HG03378 (cell line): ENCODE results near the gene PABPN1L.

Experiments used
- ATAC-seq: cut with Tn5 transposase; IDR thresholded peaks from one replicate; pipeline ENCODE4 v1.9.1; 2021; ENCODE audit warnings: mild to moderate bottlenecking, moderate library complexity; ENCODE audit not compliant: unreplicated experiment

Gene PABPN1L, protein sequence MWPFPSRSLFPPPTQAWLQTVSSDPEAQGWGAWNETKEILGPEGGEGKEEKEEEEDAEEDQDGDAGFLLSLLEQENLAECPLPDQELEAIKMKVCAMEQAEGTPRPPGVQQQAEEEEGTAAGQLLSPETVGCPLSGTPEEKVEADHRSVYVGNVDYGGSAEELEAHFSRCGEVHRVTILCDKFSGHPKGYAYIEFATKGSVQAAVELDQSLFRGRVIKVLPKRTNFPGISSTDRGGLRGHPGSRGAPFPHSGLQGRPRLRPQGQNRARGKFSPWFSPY

DNA sequence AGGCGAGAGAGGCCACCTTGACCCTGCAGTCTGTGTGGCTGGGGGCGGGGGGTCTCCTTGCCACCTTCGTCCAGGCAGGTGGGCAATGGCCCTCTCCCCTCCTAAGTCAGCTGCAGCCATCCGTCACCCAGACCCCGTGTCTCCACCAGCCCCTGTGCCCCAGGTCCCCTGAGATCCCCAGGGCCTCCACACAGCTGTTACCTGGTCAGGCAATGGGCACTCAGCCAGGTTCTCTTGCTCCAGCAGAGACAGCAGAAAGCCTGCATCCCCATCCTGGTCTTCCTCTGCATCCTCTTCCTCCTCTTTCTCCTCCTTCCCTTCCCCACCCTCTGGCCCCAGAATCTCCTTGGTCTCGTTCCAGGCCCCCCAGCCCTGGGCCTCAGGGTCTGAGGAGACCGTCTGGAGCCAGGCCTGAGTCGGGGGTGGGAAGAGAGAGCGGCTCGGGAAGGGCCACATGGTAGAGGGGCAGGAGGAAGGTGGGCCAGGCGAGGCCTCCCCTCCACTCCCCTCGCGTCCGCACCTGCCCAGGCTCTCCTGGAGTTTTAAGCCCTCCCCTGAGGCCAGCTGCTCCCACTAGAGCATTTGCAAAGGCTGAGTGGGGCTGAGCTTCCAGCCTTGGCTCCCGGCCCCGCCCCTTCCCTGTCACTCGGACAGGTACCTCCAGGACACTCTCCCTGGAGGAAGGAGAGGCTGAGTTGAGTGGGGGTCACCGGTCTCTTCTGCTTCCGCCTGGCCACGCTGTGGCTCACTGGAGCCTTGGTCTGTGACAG lies at the start of gene PABPN1L:
Gene PABPN1L, minus strand, starts transcription at position 510 of the 770 bp plus-strand sequence. Its CDS starts 54 bp downstream, at position 456.
- ATAC-seq = no peak

DNA sequence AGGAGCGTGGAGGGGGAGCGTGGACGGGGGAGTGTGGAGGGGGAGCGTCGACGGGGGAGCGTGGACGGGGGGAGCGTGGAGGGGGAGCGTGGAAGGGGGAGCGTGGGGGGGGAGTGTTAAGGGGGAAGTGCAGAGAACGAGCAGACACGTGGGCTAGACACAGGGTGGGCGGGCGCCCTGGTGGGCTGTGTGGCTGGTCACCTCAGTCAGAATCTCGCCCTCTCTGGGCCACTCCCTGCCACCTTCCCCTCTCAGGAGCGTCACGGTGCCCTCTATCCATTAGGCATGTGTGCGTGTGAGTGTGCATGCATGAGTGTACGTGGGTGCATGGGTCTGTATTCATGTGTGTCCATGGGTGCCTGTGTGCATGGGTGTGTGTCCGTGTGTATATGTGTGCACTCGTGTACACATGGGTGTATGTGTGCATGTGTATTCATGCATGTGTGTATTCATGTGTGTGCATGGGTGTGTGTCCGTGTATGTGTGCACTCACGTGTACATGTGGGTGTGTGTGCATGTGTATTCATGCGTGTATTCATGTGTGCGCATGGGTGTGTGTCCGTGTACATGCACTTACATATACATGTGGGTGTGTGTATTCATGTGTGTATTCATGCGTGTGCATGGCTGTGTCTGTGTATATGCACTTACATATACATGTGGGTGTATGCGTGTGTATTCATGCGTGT lies 49.3 kb upstream of the PABPN1L start:
- no peak for ATAC-seq

DNA sequence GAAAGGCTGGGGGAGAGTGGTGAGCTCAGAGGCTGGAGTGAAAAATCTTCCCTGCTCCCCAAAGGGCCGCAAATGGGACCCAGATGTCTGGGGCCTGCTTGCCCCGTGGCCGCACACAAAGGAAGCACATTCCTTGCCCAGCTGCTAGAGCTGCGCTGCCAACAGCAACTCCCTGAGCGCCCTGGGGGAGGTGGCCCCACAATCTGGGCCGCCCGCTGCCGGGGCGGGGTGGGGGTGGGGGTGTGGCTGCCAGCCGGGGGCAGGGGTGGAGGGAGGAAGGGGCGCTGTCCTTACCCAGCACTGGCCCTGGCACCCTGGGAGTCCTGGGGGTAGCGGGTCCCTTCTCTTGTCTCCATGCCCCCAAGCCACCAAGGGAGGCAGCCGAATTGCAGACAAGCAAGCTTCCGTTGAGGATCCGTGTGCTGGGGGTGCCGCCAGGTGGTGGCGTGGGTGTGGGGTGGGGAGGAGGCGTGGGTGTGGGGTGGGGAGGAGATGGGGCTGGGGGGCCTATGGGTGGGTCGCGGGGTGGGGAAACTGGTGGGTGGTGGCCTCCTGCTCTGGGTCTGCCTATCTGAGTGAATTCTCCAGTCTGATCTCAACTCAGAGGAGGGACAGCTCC lies 48.4 kb upstream of the PABPN1L start:
- no peak for ATAC-seq

DNA sequence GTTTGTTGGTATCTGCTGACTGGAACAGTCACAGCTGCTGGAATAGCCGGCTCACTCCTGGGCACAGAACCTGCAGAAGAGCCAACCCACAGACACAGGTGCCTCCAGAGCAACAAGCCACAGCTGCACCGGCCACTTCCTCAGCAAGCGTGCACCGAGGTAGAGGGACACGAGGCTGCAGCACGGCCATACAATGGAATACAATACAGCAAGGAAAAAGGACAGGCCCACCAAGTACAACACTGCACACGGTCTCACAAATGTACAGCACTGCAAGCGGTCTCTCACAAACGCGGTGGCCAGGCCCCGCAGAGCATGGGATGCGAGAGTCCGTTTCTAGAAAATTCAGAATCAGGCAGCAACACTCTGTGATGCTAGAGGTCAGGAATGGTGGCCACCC lies 47.4 kb upstream of the PABPN1L start:
- no peak for ATAC-seq

DNA sequence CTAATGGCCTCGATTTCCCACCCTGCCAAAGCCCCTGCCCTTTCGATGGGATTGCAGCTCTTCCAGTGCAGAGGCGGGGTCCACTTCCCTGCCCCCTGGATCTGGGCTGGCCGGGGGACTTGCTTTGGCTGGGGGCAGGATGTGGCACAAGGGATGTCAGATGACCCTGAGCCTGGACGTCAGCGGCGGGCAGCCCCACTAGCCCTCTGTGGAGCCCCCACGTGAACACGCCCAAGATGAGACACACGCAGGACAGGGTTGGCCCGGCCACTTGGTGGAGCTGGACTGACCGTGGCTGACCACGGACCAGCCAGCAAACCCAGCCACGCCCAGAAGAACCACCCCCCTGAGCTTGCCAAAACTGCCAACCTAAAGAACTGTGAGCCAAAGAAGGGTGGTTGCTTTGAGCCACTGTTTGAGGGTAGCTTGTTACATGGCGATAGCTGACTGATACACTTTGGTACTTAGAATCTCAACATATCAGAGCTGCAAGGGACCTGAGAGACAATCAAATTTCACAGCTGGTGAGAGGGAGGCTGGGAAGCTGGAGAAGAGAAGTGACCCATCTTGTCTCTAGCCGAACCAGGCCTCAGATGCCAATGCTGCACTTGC lies 46.6 kb upstream of the PABPN1L start:
- ATAC-seq = no peak

DNA sequence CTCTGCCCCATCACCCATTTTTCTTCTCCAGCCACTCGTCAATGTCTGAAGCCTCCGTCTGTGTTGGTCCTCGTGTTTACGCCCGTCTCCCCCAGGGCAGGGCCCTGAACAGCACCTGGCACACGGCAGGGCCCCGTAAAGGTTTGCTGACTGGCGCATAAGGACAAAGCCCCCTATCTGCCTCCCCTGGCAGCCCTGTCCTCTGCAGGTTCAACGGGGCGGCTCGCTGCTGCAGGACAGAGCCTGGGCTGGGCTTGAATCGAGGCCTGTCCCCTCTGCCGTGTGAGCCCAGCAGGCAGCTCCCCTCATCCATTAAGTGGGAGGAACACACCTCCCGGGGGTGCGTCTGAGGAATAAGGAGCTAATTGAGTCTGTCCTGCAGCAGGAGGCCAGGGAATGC lies 46.1 kb upstream of the PABPN1L start:
- no peak for ATAC-seq

DNA sequence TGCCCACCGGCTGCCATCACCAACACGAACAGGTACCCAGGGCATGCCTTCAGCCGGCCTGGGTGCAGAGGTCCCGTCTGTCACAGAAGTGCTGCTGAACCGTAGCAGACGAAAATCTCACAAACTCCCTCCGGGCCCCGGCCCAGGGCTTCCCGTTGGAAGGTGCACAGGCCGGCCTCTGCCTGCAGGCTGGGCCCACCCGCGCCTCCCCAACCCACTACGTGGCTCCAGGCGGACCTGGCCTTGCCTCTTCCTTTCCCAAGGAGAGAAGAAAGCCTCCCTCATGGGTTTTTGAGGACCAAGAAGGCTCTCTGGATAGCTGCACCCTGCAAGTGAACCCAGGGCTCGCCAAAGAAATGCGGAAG lies 45.5 kb upstream of the PABPN1L start:
- no peak for ATAC-seq

DNA sequence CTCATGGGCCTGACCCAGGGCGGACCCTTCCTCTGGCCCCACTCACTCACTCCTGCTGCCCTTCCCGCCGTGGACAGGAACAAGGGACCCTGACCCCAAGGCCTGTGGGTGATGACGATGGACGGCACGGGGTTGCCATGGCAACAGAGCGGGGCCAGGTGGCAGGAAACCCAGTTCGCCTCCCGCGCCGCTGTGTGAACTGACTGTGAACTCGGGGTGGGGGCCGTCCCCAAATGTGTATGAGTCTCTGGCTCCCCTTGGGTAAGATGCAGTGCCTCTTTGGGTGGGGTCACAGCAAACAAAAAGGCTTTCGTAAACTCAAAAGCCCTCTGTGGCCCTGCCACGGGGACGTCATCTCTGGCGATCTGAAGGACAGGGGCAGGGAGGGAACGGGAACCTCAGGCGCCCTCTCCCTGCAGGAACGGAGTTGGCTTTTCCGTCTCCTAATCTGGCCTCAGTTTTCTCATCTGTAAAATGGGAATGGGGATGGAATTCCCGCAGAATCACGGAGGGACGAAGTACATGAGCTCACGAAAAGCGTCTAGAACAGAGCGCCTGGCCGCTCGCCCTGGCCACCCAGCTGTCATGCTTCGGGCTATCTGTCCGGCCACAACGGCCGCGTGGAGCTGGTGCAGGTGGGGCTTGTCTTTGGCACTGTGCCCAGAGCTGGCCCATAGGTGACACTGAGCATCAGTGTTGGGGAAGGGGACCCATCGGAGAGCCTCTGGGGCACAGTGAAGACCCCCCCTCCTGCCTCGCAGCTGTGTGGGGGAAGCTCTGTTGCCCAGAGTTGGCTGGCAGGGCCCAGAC lies 44.9 kb upstream of the PABPN1L start:
- ATAC-seq = no peak

DNA sequence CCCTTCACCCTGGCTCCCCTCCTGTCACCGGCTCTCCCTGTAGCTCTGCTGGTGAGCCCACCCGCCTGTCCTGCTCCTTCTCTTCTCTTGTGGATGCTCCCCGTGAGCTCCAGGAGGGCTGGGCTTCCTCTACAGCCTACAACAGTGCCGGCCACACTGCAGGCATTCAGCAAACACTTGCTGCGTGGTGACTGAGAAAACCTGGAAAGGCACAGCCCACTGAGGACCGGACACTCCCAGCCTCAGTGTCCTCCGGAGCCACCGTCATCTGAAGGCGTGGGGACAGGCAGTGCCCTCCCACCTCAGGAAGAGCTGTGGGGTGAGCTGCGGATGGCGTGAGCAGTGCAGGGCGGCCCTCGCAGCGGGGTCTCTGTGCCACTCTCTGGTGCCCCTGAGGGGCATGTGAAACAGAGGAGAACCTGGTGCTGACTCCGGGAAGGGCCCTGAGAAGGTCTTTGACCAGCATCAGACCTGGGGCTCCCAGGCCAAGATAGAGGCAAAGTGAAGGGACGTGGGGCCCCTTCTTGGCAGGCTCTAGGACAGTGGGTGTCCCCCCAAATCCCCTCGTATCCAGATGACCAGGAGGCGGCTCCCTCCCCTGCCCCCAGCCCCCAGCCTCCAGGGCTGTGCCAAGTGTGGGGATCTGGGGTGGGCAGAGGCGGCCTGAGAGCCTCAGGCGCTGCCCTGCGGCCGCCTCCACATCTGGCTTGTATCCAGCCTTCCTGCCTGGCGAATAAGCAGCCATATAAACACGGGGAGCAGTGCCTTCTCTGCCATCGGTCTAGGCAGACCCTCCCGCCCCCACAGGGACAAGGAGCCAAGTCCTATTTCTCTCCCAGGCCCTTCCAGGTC lies 44.0 kb upstream of the PABPN1L start:
- ATAC-seq = no peak

DNA sequence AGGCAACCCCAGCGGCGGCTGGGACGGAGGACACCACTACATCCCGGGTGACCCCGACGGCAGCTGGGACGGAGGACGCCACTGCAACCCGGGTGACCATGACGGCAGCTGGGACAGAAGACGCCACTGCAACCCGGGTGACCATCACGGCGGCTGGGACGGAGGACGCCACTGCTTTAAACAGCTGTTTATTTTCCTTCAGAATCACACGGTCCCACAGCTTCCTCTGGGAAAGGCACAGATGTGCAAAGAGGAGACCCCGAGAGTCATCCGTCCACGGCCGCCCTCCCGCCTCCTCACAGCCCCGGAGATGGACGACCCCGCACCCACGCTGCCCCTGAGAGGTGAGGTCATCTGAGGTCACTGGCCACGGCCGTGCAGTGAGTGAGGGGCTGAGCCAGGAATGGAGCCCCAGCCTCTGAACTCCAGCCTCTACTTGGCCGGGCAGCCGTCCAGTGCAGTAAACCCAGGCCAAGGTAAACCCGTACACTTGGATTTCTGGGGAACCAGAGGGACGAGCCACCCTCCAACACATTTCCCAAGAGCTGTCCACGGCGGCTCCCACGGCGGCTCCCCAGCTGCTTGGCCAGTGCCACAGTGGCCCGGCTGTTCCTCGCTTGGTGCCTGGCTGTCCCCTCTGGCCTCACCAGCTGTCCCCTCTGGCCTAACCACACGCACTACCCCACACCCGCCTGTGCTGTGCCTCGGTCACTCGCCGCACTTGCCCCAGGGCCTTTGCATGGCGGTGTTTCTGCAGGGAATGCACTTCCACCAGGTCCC lies 43.2 kb upstream of the PABPN1L start:
- no peak for ATAC-seq

DNA sequence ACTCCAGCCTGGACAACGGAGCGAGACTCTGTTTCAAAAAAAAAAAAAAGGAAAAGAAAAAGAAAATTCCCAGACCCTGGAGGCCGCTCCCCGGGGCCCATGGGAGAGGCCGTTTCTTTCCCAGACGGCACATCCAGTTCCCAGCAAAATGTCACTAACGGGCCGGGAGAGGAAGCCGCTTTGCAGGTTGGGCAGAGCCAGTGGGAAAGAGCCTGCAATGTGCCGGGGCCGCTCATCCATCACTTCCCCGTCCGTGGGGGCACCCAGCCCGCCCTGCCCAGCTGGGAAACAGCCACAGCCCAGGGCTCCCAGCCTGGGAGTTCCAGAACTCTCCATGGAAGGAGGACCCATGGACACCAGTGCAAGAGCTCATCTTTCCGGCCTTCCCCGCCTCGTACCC lies 41.8 kb upstream of the PABPN1L start:
- ATAC-seq = no peak

DNA sequence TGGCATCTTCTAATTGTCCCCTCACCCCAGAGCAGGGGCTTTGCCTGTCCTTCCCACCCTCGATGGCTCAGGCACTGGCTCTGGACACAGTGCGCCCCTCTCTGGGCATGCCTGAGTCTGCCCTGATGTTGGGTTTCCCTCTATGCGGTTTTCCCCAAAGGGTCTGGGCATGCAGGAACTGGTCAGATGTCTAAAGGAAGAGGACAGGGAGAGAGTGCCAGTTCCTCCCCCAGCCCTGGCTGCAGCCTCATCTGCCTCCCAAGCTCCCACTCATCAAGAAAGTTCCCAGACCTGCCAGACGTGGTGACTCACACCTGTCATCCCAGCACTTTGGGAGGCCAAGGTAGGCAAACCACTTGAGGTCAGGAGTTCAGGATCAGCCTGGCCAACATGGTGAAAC lies 41.3 kb upstream of the PABPN1L start:
- no peak for ATAC-seq

DNA sequence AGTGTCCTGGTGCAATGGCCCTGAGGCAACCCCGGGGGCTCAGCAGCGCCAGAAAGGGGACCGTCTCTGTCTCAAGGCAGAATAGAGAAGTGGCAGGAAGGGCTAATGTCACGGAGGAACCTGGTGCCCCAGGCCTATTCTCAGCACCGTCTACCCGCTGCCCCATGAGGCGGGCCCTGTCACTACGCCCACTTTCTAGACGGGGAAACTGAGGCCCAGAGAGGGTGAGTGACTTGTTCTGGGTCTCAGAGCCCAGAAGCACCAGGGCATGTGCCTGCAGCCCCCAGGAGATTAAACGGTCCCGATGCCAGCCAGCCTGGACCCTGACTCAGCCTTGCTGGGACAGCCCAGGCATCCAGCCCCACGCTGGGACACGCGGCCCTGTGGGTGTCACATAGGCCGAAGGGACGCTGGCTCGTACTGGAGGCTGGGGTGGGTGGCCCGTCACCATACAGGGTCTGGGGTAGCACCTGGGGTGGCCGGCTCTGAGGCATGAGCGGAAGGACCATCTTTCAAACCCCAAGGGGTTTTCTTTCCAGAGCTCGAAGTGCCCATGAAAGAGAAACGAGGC lies 40.2 kb upstream of the PABPN1L start:
- ATAC-seq = no peak

DNA sequence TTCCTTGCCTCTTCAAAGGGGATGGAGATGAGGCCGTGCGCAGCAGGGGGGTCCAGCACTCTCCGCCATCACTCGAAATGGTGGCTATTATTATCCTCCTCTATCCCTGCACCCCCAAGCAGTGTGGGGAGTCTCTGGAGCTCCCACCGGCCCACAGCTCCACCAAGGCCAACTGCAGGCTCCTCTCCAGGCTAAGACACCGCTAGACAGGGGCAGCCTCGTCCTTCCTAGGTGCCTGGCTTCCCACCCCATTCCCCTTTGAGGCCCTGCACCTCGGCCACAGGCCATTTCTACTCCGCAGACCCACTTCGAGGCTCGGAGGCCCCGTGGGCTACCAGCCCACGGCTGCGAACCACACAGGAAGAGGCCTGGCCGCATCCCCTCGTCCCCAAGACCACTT lies 39.6 kb upstream of the PABPN1L start:
- ATAC-seq = no peak

DNA sequence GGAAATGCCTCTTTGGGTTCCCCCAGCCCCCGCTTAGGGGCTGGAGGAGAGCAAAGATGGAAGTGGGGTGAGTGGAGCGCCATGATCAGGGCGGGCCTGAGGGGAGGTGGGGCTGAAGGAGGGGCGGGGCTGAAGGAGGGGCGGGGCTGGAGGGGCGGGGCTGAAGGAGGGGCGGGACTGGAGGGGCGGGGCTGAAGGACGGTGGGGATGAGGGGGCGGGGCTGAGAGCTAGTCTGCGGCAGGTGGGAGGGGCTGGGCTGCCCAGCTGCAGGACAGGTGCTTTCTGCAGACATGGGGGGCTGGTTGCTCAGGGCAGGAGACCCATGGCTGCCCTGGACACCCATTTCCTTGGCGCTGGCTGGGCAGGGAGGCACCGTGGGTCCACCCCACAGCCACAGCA lies 39.1 kb upstream of the PABPN1L start:
- no peak for ATAC-seq

DNA sequence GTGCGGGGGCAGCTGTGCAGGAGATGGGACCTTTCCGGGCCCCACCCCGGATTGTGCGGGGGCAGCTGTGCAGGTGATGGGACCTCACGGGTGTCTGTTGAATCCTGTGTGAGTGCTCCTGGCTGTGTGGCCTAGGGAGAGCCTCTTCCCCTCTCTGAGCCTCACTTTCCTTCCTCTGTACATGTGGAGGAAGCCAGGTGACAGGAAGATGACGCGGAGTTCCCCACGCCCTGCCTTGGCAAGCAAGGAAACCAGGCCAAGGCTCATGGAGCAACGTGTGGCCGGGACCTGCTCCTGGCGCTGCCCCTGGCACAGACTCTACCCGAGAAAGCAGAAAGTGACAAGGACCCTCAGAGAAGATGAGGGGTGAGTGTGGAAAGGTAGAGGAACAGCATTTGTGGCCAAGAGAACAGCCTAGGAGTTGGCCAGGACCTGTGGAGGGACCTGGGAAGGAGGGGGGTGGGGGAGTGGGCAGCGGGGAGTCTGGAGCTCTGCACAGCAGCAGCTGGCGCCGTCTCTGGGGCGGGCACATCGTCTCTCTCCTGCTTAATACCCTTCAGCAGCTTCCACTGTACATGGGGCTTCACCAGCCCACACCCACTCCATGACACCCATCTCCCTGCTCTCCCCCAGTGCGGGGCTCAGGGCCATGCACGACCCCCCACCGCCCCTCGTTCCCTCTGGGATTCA lies 38.4 kb upstream of the PABPN1L start:
- ATAC-seq = no peak

DNA sequence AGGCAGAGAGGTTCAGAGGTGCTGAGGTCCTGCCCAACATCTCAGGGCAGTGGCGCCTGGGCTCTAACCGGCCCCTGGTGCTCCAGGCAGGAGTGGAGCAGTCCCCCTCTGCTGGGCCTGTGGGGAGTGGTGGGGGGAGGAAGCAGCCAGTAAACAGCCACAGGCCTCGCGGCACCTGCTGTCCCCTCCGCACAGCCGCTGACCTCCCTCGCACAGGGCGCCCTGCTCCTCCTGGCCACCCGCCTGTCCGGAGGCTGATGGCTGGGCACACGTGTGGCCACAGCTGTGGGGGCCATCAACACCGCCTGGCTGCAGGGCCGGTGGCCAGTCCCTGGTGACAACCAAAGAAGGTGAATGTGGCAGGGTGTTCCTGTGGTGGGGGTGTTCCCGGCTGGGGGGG lies 36.8 kb upstream of the PABPN1L start:
- ATAC-seq = no peak

DNA sequence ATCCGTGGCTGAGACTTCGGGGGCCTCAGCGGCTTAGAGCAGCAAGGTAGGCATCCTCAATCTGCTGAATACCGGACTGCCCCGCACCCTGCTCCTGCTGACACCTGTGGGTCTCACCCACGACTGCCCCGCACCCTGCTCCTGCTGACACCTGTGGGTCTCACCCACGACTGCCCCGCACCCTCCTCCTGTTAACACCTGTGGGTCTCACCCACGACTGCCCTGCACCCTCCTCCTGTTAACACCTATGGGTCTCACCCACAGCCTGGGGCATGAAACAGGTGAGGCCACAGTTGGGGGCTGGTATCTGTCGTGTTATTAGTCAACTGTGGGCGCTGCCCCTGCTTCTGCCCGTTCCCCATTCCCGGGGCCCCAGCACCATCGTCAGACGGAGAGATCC lies 36.3 kb upstream of the PABPN1L start:
- no peak for ATAC-seq
